GM19395 (cell line): ENCODE results near the gene SEMA6D.

Source experiments
- ATAC-seq: cut with Tn5 transposase; IDR thresholded peaks from one replicate; pipeline ENCODE4 v1.9.1; 2021; ENCODE audit warnings: mild to moderate bottlenecking, moderate library complexity; ENCODE audit not compliant: unreplicated experiment

SEMA6D gene

GRCh38 chr15:47717036-47717612 lies at the start of gene SEMA6D:
TSS of gene SEMA6D (plus strand) at chr15:47717505. CDS start at chr15:47759799, 42,294 bp downstream.
- ATAC-seq: no peak

- no peak for ATAC-seq
These were observed 48.1 kb upstream of the SEMA6D start for GRCh38 chr15:47669221-47669620.

- no peak for ATAC-seq
These were observed 46.9 kb upstream of the SEMA6D start for GRCh38 chr15:47670365-47670764.

- no peak for ATAC-seq
These were observed 44.0 kb upstream of the SEMA6D start for GRCh38 chr15:47673232-47673761.

GRCh38 chr15:47674586-47675232 lies 42.6 kb upstream of the SEMA6D start:
- ATAC-seq: no peak

- no peak for ATAC-seq
These were observed 41.6 kb upstream of the SEMA6D start for GRCh38 chr15:47675735-47676134.

- ATAC-seq: no peak
These were observed 39.3 kb upstream of the SEMA6D start for GRCh38 chr15:47678040-47678439.

- ATAC-seq: no peak
These were observed 34.6 kb upstream of the SEMA6D start for GRCh38 chr15:47682661-47683060.

GRCh38 chr15:47685141-47685870 lies 32.0 kb upstream of the SEMA6D start:
- ATAC-seq: no peak

- no peak for ATAC-seq
These were observed 28.7 kb upstream of the SEMA6D start for GRCh38 chr15:47688573-47689086.

GRCh38 chr15:47689660-47690059 lies 27.6 kb upstream of the SEMA6D start:
- ATAC-seq: no peak

- ATAC-seq: no peak
These were observed 25.4 kb upstream of the SEMA6D start for GRCh38 chr15:47691882-47692281.

GRCh38 chr15:47696351-47696750 lies 21.0 kb upstream of the SEMA6D start:
- ATAC-seq: no peak

- no peak for ATAC-seq
These were observed 11.9 kb upstream of the SEMA6D start for GRCh38 chr15:47705281-47705997.

GRCh38 chr15:47707391-47707790 lies 9.9 kb upstream of the SEMA6D start:
- no peak for ATAC-seq

- ATAC-seq: no peak
These were observed 8.9 kb upstream of the SEMA6D start for GRCh38 chr15:47708161-47708980.

GRCh38 chr15:47711655-47712054 lies 5.7 kb upstream of the SEMA6D start:
- no peak for ATAC-seq

GRCh38 chr15:47715402-47715801 lies 1.9 kb upstream of the SEMA6D start:
- ATAC-seq: no peak

GRCh38 chr15:47715856-47716445 lies 1.4 kb upstream of the SEMA6D start:
- no peak for ATAC-seq

- ATAC-seq: no peak
These were observed 789 bp upstream of the SEMA6D start for GRCh38 chr15:47716516-47716915.
